Stimulated activated CD8-positive, alpha-beta memory T cell treated with anti-CD3 and anti-CD28 coated beads, Interleukin-15, amount 100 ng/mL, for 1 hour (primary cell): ENCODE results near the gene ATR.
"Not testable (repeated sequence)": the region's sequence is repeated elsewhere in the genome, so short reads cannot be mapped to it uniquely, and the experiment has no call there.

ENCODE experiments used
- DNase-seq: peaks from one replicate; pipeline ENCODE4 v3.0.0-alpha.2; 2020; ENCODE audit warnings: low read depth

Gene ATR

GRCh38 chr3:142595141-142595540 is 16.6 kb upstream of the ATR start:
- DNase-seq, result no peak

- not testable (repeated sequence) for DNase-seq
Observed at GRCh38 chr3:142592268-142592667, 13.7 kb upstream of the ATR start.

GRCh38 chr3:142588703-142589102 is 10.2 kb upstream of the ATR start:
- DNase-seq, result no peak

- DNase-seq, result no peak
Observed at GRCh38 chr3:142586803-142587406, 8.4 kb upstream of the ATR start.

GRCh38 chr3:142581070-142581469 is 2.5 kb upstream of the ATR start:
- not testable (repeated sequence) for DNase-seq

GRCh38 chr3:142580061-142580423 is 1.5 kb upstream of the ATR start:
- DNase-seq, result no peak

- DNase-seq, result no peak
Observed at GRCh38 chr3:142577696-142578328, 721 bp downstream of the ATR start.

GRCh38 chr3:142576792-142577191 is 1.7 kb downstream of the ATR start:
- no peak for DNase-seq

GRCh38 chr3:142574665-142575064 is 3.9 kb downstream of the ATR start:
- no peak for DNase-seq

- DNase-seq, result not testable (repeated sequence)
Observed at GRCh38 chr3:142574223-142574622, 4.3 kb downstream of the ATR start.

GRCh38 chr3:142569422-142569821 is 9.1 kb downstream of the ATR start:
- not testable (repeated sequence) for DNase-seq

GRCh38 chr3:142568393-142569017 is 10.0 kb downstream of the ATR start:
- DNase-seq, result no peak

- DNase-seq, result no peak
Observed at GRCh38 chr3:142566096-142566495, 12.4 kb downstream of the ATR start.

GRCh38 chr3:142563496-142563997 is 15.0 kb downstream of the ATR start:
- no peak for DNase-seq

GRCh38 chr3:142560118-142560517 is 18.4 kb downstream of the ATR start:
- no peak for DNase-seq

GRCh38 chr3:142553741-142554140 is 24.8 kb downstream of the ATR start:
- DNase-seq, result no peak

- DNase-seq, result not testable (repeated sequence)
Observed at GRCh38 chr3:142552579-142552978, 26.0 kb downstream of the ATR start.

- DNase-seq, result no peak
Observed at GRCh38 chr3:142549986-142550385, 28.5 kb downstream of the ATR start.

GRCh38 chr3:142543307-142543706 is 35.2 kb downstream of the ATR start:
- no peak for DNase-seq

- no peak for DNase-seq
Observed at GRCh38 chr3:142542054-142542453, 36.5 kb downstream of the ATR start.

- no peak for DNase-seq
Observed at GRCh38 chr3:142536519-142536918, 42.0 kb downstream of the ATR start.

GRCh38 chr3:142534543-142534942 is 44.0 kb downstream of the ATR start:
- DNase-seq, result no peak

GRCh38 chr3:142530296-142530695 is 48.2 kb downstream of the ATR start:
- no peak for DNase-seq
